Neural cell (in vitro differentiated cells): ENCODE data around the gene PNPLA2. TPM values are rescaled to one million over a fixed set of nuclear protein-coding genes. Genes with fewer than 3 reads are reported as not detected.

ENCODE experiments used
- H2AFZ ChIP-seq: fragments of 200-600, 300-800 bp; sonication (generic), shearing (Covaris generic); 2 replicates; pipeline ENCODE4 v1.6.0; 2014; ENCODE audit warnings: low read depth, mild to moderate bottlenecking, antibody characterized with exemption, low read length, moderate library complexity
- H3F3A ChIP-seq: fragments of 200-600 bp; shearing (Covaris generic); 2 replicates; pipeline ENCODE4 v1.6.1; 2016; ENCODE audit warnings: mild to moderate bottlenecking, moderate library complexity, mixed read lengths, antibody characterized with exemption, low read length; ENCODE audit not compliant: insufficient read depth, poor library complexity, severe bottlenecking
- H3K27ac ChIP-seq: fragments of 200-600, 300-800 bp; sonication (generic), shearing (Covaris generic); 2 replicates; pipeline ENCODE4 v1.5.1; 2014; ENCODE audit warnings: mild to moderate bottlenecking, low read length, moderate library complexity
- H3K27me3 ChIP-seq: fragments of 300-800, 200-600 bp; sonication (generic), shearing (Covaris generic); 2 replicates; pipeline ENCODE4 v1.6.0; 2014; ENCODE audit warnings: mild to moderate bottlenecking, low read depth, low read length, moderate library complexity; ENCODE audit not compliant: insufficient read depth
- H3K36me3 ChIP-seq: fragments of 300-800, 200-600 bp; sonication (generic), shearing (Covaris generic); 2 replicates; pipeline ENCODE4 v1.5.1; 2014; ENCODE audit warnings: mild to moderate bottlenecking, antibody characterized with exemption, low read length, moderate library complexity; ENCODE audit not compliant: insufficient read depth
- H3K4me2 ChIP-seq: fragments of 300-800, 200-600 bp; sonication (generic), shearing (Covaris generic); 2 replicates; pipeline ENCODE4 v1.6.0; 2014; ENCODE audit warnings: mild to moderate bottlenecking, low read length
- H3K4me3 ChIP-seq: fragments of 300-800, 200-600 bp; sonication (generic), shearing (Covaris generic); 2 replicates; pipeline ENCODE4 v1.5.1; 2014; ENCODE audit warnings: mild to moderate bottlenecking, low read length, moderate library complexity
- H3K79me2 ChIP-seq: fragments of 200-600 bp; shearing (Covaris generic); replicated peaks from 2 replicates; pipeline ENCODE4 v1.6.0; 2014; ENCODE audit warnings: mild to moderate bottlenecking, low read length, moderate library complexity; ENCODE audit not compliant: insufficient read depth
- H3K9ac ChIP-seq: fragments of 300-800, 200-600 bp; sonication (generic), shearing (Covaris generic); 2 replicates; pipeline ENCODE4 v1.6.1; 2016; ENCODE audit warnings: mild to moderate bottlenecking, low read length, mixed read lengths
- H3K9me2 ChIP-seq: fragments of 200-600 bp; shearing (Covaris generic); 2 replicates; pipeline ENCODE4 v1.6.1; 2016; ENCODE audit warnings: mild to moderate bottlenecking, low read length, mixed read lengths; ENCODE audit not compliant: insufficient read depth
- H3K9me3 ChIP-seq: fragments of 200-600, 300-800 bp; sonication (generic), shearing (Covaris generic); 2 replicates; pipeline ENCODE4 v1.6.1; 2016; ENCODE audit warnings: mild to moderate bottlenecking, mixed run types, low read length, moderate library complexity, mixed read lengths
- H4K20me1 ChIP-seq: fragments of 200-600 bp; shearing (Covaris generic); 2 replicates; pipeline ENCODE4 v1.6.1; 2016; ENCODE audit warnings: mild to moderate bottlenecking, mixed run types; ENCODE audit not compliant: insufficient read depth
- CTCF ChIP-seq: fragments of 450-650 bp; IDR thresholded peaks from 2 replicates; pipeline ENCODE4 v1.5.1; 2014; ENCODE audit warnings: antibody characterized with exemption, mild to moderate bottlenecking, moderate library complexity; ENCODE audit not compliant: poor library complexity, severe bottlenecking
- EP300 ChIP-seq: fragments of 450-650 bp; conservative IDR thresholded peaks from 2 replicates; pipeline ENCODE4 v1.6.1; 2014; ENCODE audit warnings: antibody characterized with exemption, mild to moderate bottlenecking, moderate library complexity; ENCODE audit not compliant: poor library complexity, severe bottlenecking
- EZH2 ChIP-seq: fragments of 200-600, 300-800 bp; shearing (Covaris generic), sonication (generic); IDR thresholded peaks from 2 replicates; pipeline ENCODE4 v1.6.1; 2014; ENCODE audit warnings: antibody characterized with exemption, low read length, borderline replicate concordance, mild to moderate bottlenecking; ENCODE audit not compliant: insufficient read depth, poor library complexity, severe bottlenecking
- MXI1 ChIP-seq: fragments of 450-650 bp; conservative IDR thresholded peaks from 2 replicates; pipeline ENCODE4 v1.6.1; 2014; ENCODE audit warnings: antibody characterized with exemption, mild to moderate bottlenecking; ENCODE audit not compliant: poor library complexity, severe bottlenecking
- POLR2AphosphoS5 ChIP-seq: IDR thresholded peaks from 2 replicates; pipeline ENCODE4 v1.6.1; 2012
- RAD21 ChIP-seq: fragments of 450-650 bp; conservative IDR thresholded peaks from 2 replicates; pipeline ENCODE4 v1.6.1; 2014; ENCODE audit warnings: antibody characterized with exemption, mild to moderate bottlenecking, moderate library complexity
- REST ChIP-seq: IDR thresholded peaks from 2 replicates; pipeline ENCODE4 v1.6.1; 2012; ENCODE audit warnings: borderline replicate concordance
- SMC3 ChIP-seq: fragments of 450-650 bp; conservative IDR thresholded peaks from 2 replicates; pipeline ENCODE4 v1.6.1; 2014; ENCODE audit warnings: antibody characterized with exemption, mild to moderate bottlenecking, moderate library complexity; ENCODE audit not compliant: poor library complexity
- TAF1 ChIP-seq: IDR thresholded peaks from 2 replicates; pipeline ENCODE4 v1.6.1; 2012; ENCODE audit warnings: low read depth
- polyA plus RNA-seq: library from polyadenylated mRNA; depleted of rRNA; stranded (reverse); fragments of >200 nt; gene quantifications from 2 replicates; pipeline ENCODE4 v1.2.3, GENCODE V29; 2014

The PNPLA2 gene
- polyA plus RNA-seq, 1 donor from 2014 or later = 7.8 TPM

- no peaks in the 10 kb centered on the region for H3K9me2 ChIP-seq
- no peaks in the 10 kb centered on the region for H4K20me1 ChIP-seq
- no peak overlapping the region for H3K4me2 ChIP-seq
- peaks cover 12% of the 10 kb centered on the region for H3K79me2 ChIP-seq
- no peaks in the 10 kb centered on the region for H3K9me3 ChIP-seq
- no peak overlapping the region for H3K27ac ChIP-seq
- no peak for TF ChIP-seq REST
- no peak for TF ChIP-seq SMC3
- TF ChIP-seq POLR2AphosphoS5 = no peak
- no peak for TF ChIP-seq EZH2
- TF ChIP-seq TAF1 = no peak
- no peak for TF ChIP-seq RAD21
- no peak for TF ChIP-seq CTCF
- TF ChIP-seq MXI1 = no peak
- TF ChIP-seq EP300 = no peak
- H3K4me3 ChIP-seq = no peak overlapping the region
- no peaks in the 10 kb centered on the region for H3K36me3 ChIP-seq
- H3K9ac ChIP-seq = no peak overlapping the region
- H3K27me3 ChIP-seq = peaks cover 4% of the 10 kb centered on the region
- H2AFZ ChIP-seq = no peak overlapping the region
- H3F3A ChIP-seq = no peaks in the 10 kb centered on the region
Observed at GRCh38 chr11:843818-844692, 25.3 kb downstream of the PNPLA2 start.

- Histone ChIP-seq H2AFZ (no peak overlapping the region), H3F3A (no peaks in the 10 kb centered on the region), H3K27me3 (peaks cover 4% of the 10 kb centered on the region), H4K20me1 (no peaks in the 10 kb centered on the region), H3K9me3 (no peaks in the 10 kb centered on the region), H3K9ac (no peak overlapping the region), H3K4me3 (no peak overlapping the region), H3K27ac (no peak overlapping the region), H3K79me2 (peaks cover 12% of the 10 kb centered on the region), H3K4me2 (no peak overlapping the region), H3K9me2 (no peaks in the 10 kb centered on the region), H3K36me3 (no peaks in the 10 kb centered on the region)
- TF ChIP-seq MXI1 (no peak), RAD21 (no peak), EP300 (no peak), SMC3 (no peak), TAF1 (no peak), POLR2AphosphoS5 (no peak), CTCF (no peak), REST (no peak), EZH2 (no peak)
Observed at GRCh38 chr11:844693-845644, 26.3 kb downstream of the PNPLA2 start.
